Measurements from ENCODE around the gene CLSTN1. TPM values are rescaled to one million over a fixed set of nuclear protein-coding genes. Genes with fewer than 3 reads are reported as not detected.
A peak's percentile ranks its signal among the peaks of the same experiment; 100 is the strongest.

Gene CLSTN1
- 128 and 130 TPM in 2 replicates for total RNA-seq
- long read RNA-seq, partial matches to known transcripts = 3 of 3 reads
- long read RNA-seq, other reads (novel, unspliced or antisense) = 0 of 3 reads

DNA sequence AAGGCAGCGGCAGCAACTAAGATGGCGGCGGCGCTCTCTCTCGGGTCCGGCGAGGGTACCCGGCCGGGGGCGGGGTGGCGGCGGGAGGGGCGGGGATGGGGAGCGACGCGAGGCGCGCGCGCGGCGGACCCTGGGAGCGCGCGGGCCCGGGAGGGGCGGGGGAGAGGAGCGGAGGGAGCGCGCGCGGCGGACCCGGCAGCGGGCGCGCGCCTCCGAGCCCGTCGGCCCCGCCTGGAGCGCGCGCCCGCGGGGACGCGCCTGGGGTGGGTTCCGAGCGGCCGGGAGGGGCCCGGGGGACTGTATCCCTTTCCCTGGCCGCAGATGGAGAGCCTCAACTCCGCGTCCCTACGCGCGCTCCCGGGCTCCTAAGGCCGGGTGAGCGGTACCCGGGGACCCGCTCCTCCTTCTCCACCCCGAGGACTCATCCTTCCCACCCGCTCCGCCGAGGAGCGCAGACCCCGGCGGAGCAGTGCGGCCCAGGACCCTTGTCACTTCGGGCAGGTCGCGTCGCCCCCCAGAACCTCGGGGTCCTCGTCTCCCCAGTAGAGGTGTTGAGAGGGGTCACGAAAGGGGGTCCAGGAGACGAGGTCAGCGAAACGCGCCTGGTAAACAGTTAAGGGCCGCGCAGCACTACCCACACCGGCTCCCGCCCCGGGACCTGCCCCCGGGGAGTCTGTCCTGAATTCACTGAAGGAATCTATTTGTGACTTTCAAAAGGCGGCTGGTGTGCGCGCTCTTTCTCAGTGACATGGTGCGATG lies at the start of gene CLSTN1:
Gene CLSTN1, minus strand, starts transcription at position 23 of the 759 bp plus-strand sequence. CDS start 232 bp downstream, outside the sequence.
- DNase-seq (ENCODE audit: low spot score, unreplicated experiment) = peak; percentile 78
- Mint-ChIP-seq H3K27me3 (peaks cover 26% of the 10 kb centered on the region), H3K9me3 (ENCODE audit: low read depth) (no peaks in the 10 kb centered on the region), H3K4me1 (ENCODE audit: low read depth) (peaks cover 27% of the 10 kb centered on the region), H3K36me3 (ENCODE audit: insufficient read depth) (peaks cover 1% of the 10 kb centered on the region), H3K4me3 (ENCODE audit: low read depth) (peak within 1 kb of the TSS; percentile 92), H3K27ac (peak within 1 kb of the TSS; percentile 93)
- TF ChIP-seq, protein P1, sequence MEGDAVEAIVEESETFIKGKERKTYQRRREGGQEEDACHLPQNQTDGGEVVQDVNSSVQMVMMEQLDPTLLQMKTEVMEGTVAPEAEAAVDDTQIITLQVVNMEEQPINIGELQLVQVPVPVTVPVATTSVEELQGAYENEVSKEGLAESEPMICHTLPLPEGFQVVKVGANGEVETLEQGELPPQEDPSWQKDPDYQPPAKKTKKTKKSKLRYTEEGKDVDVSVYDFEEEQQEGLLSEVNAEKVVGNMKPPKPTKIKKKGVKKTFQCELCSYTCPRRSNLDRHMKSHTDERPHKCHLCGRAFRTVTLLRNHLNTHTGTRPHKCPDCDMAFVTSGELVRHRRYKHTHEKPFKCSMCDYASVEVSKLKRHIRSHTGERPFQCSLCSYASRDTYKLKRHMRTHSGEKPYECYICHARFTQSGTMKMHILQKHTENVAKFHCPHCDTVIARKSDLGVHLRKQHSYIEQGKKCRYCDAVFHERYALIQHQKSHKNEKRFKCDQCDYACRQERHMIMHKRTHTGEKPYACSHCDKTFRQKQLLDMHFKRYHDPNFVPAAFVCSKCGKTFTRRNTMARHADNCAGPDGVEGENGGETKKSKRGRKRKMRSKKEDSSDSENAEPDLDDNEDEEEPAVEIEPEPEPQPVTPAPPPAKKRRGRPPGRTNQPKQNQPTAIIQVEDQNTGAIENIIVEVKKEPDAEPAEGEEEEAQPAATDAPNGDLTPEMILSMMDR (IDR thresholded peaks at IDR 0.05; ENCODE audit: unreplicated experiment) = no peak

DNA sequence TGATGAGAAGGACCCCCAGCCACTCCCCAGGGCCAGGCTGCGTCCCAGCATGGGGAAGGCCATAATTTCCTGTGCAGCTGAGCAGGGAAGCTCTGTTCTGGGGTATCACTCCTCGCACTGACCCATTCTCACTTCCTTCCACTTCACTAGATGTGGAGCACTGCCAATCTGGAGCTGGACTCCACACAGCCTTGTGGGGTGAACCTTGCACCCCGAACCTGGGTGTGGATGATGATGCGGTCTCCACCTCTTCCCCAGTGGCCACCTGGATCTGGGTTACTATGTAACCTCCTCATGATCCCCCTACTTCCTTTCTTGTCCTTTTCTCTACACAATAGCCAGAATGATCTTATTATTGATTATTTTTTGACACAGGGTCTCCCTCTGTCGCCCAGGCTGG lies 49.6 kb upstream of the CLSTN1 start:
- Mint-ChIP-seq H3K4me3 (ENCODE audit: low read depth) (no peak overlapping the region), H3K27me3 (no peaks in the 10 kb centered on the region), H3K27ac (no peak overlapping the region), H3K4me1 (ENCODE audit: low read depth) (peaks cover 4% of the 10 kb centered on the region), H3K9me3 (ENCODE audit: low read depth) (no peaks in the 10 kb centered on the region), H3K36me3 (ENCODE audit: insufficient read depth) (no peaks in the 10 kb centered on the region)
- TF ChIP-seq, protein P1 (IDR thresholded peaks at IDR 0.05; ENCODE audit: unreplicated experiment) = no peak
- no peak for DNase-seq (ENCODE audit: low spot score, unreplicated experiment)

DNA sequence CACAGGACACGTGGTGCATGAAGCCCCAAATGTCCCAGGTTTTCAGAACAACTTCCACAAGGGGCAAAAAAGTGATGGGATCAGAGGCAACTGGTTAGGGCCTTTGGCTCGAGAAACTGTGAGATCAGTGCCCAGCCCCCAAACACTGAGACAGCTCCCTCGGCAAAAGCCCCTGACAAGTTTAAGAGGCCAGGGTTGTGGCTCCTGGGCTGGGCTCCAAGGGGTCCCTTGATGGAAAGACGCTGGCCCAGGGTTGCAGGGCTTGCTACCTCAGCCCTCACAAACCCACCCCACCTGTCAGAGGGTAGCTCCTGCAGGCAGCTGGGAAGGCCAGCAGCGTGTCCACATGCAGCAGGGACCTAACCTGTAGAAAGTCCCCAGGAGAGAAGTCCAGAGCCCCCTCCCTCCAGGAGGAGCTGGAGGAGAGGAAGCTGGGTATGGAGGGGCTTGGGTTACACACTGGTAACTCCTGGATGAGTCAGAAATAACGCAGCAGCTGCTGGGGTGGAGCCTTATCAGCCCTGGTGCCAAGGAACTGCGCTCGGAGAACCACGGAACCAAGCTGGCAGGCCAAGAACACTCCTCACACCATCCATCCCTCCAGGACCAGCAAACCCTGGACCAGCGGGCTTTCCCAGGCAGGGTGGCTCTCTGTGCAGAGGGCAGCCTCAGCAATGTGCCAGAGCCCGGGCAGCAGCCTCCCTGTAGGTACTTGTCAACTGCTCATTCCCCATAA lies 48.8 kb upstream of the CLSTN1 start:
- peaks cover 4% of the 10 kb centered on the region for H3K4me1 Mint-ChIP-seq (ENCODE audit: low read depth)
- H3K36me3 Mint-ChIP-seq (ENCODE audit: insufficient read depth) = no peaks in the 10 kb centered on the region
- TF ChIP-seq, protein P1 (IDR thresholded peaks at IDR 0.05; ENCODE audit: unreplicated experiment) = no peak
- no peaks in the 10 kb centered on the region for H3K27me3 Mint-ChIP-seq
- no peaks in the 10 kb centered on the region for H3K9me3 Mint-ChIP-seq (ENCODE audit: low read depth)
- no peak for DNase-seq (ENCODE audit: low spot score, unreplicated experiment)
- no peak overlapping the region for H3K4me3 Mint-ChIP-seq (ENCODE audit: low read depth)
- H3K27ac Mint-ChIP-seq = no peak overlapping the region

DNA sequence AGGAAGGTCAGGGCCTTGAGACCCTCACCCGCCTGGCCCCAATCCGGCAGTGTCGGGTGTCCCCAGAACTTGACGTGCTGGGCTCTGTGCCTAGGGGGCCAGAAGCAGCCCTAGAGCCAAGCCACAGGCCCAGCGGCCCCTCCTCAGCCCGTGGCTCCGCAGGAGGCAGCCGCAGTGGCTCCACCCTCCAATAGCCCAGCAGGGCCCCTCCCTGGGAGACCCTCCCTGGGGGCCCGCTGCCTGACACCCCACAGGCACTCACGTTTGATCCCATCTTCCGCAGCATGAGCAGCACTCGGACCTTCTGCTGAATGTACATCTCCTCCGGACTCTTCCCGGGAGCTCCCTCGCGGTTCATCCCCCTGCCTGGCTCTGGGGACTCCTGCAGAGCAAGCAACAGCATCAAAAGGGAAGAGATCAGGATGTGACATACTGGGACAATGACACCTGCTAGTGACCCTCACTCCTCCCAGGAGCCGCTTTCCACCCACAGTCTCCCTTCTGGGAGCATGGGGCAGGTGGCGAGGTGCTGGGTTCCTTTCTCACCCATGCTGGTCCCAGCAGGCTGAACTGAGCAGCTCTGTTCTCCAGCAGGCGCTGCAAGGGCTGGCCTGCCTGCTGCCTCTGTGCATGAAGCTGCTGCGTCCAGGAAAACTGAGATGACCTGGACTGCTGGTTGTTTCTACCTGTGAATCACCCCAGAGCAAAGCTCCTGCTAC lies 48.1 kb upstream of the CLSTN1 start:
- no peaks in the 10 kb centered on the region for H3K9me3 Mint-ChIP-seq (ENCODE audit: low read depth)
- no peak overlapping the region for H3K27ac Mint-ChIP-seq
- TF ChIP-seq, protein P1 (IDR thresholded peaks at IDR 0.05; ENCODE audit: unreplicated experiment) = no peak
- peaks cover 4% of the 10 kb centered on the region for H3K4me1 Mint-ChIP-seq (ENCODE audit: low read depth)
- DNase-seq (ENCODE audit: low spot score, unreplicated experiment) = no peak
- H3K36me3 Mint-ChIP-seq (ENCODE audit: insufficient read depth) = peaks cover 1% of the 10 kb centered on the region
- H3K4me3 Mint-ChIP-seq (ENCODE audit: low read depth) = no peak overlapping the region
- H3K27me3 Mint-ChIP-seq = no peaks in the 10 kb centered on the region

DNA sequence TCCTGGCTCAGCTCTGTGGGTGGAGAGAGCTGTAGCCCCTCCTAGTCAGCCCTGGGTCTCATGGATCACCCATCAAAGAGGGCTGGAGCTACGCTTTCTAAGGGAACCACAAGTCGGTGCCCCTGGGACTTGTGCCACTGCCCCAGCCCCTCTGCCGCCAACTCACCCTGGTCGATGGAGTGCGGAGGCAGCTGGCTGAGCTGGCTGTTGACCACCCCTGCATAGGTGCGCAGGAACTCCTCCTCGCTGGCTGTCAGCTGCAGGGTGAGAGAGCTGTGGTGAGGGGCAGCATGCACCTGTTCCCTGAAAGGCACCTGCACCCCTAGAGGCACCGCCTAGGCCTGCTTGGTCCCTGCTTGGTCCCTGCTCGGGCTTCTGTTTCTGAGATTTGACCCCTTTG lies 47.3 kb upstream of the CLSTN1 start:
- Mint-ChIP-seq H3K4me1 (ENCODE audit: low read depth) (peaks cover 4% of the 10 kb centered on the region), H3K36me3 (ENCODE audit: insufficient read depth) (peaks cover 3% of the 10 kb centered on the region), H3K27ac (no peak overlapping the region), H3K27me3 (no peaks in the 10 kb centered on the region), H3K4me3 (ENCODE audit: low read depth) (no peak overlapping the region), H3K9me3 (ENCODE audit: low read depth) (no peaks in the 10 kb centered on the region)
- no peak for DNase-seq (ENCODE audit: low spot score, unreplicated experiment)
- TF ChIP-seq, protein P1 (IDR thresholded peaks at IDR 0.05; ENCODE audit: unreplicated experiment) = no peak
